Hematopoietic multipotent progenitor cell treated with erythropoietin and hydrocortisone succinate and interleukin-3 and kit ligand, for 8 days (in vitro differentiated cells): Measurements from ENCODE around the gene SLA2.
"Not testable (repeated sequence)": the region's sequence is repeated elsewhere in the genome, so short reads cannot be mapped to it uniquely, and the experiment has no call there.

Experiments used
- DNase-seq: peaks from one replicate; pipeline ENCODE4 v3.0.0-alpha.2; 2015

Gene SLA2

DNA sequence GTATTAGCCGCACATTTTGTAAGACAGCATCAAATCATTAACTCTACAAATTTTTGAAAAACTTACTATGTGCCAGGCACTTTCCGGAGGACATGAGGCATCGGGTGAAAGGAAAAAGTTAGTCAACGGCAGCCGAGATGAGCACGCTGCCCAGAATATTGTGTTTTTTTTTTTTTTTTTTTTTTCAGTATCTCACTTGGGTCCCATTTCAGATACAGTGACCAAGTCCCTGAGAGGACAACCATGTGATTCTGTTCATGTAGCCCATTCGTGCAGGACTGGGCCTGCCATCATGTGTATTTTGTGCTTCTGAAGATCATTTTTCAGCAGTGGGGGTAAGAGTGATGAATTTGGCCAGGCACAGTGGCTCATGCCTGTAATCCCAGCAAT lies 1.3 kb downstream of the SLA2 start:
- DNase-seq, result no peak

GRCh38 chr20:36644032-36644705 lies 1.8 kb downstream of the SLA2 start:
- no peak for DNase-seq

DNA sequence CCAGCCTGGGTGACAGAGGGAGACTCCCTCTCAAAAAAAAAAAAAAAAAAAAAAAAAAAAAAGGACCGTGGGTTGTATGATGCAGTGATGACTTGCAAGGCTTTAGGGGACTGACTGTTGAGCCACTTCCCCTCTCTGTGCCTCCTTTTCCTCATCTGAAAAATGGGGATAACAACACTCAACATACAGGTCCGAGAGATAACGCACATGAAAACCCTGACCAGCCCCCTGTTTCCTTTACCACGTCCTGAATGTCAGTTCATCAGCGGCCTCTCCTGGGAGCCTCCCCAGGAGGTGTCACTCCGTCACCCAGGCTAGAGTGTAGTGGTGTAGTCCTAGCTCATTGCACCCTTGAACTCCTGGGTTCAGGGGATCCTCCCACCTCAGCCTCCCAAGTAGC lies 3.9 kb downstream of the SLA2 start:
- peak; percentile 72 for DNase-seq

- DNase-seq, result no peak
These were observed 4.5 kb downstream of the SLA2 start for GRCh38 chr20:36641506-36641843.

- DNase-seq, result not testable (repeated sequence)
These were observed 7.1 kb downstream of the SLA2 start for GRCh38 chr20:36638876-36639400.

DNA sequence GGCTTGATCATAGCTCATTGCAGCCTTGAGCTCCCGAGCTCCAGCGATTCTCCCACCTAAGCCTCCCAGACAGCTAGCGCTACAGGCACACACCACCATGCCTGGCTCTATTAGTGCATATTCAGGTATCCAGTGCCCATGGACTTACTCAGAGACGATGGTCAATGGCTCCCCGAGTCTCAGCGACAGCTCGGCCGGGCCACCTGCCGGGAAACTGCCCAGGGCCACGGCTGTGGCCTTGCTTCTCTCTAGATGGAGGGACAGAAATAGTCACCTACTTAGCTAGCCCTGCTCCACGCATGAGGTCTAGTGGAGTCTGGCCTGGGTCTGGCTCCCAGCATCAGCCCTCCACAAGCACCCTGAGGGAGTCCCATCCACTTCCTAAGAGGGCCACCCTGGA lies 11.7 kb downstream of the SLA2 start:
- DNase-seq, result no peak

DNA sequence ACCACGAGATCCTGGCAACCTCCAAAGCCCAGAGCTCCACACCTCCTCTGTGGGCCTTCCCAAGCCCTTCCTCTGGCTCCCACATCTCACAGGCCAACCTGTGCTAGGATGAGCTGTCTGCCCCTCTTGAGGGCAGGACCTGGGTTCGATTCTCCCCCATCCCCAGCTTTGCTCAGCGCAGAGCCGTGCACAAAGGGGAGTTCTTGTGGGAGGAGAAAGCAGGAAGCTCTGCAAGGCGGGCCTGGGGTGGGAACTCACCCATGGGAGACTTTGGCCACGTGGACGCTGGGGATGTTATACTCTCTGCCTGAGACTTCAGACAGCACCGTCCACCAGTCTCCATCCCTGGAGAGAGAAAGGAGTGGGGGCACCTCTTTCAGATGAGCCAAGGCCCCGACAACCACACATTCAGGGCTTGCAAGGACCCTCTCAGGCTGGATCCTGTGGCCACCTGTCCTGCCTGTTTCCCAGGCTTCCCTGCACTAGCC lies 12.7 kb downstream of the SLA2 start:
- no peak for DNase-seq

DNA sequence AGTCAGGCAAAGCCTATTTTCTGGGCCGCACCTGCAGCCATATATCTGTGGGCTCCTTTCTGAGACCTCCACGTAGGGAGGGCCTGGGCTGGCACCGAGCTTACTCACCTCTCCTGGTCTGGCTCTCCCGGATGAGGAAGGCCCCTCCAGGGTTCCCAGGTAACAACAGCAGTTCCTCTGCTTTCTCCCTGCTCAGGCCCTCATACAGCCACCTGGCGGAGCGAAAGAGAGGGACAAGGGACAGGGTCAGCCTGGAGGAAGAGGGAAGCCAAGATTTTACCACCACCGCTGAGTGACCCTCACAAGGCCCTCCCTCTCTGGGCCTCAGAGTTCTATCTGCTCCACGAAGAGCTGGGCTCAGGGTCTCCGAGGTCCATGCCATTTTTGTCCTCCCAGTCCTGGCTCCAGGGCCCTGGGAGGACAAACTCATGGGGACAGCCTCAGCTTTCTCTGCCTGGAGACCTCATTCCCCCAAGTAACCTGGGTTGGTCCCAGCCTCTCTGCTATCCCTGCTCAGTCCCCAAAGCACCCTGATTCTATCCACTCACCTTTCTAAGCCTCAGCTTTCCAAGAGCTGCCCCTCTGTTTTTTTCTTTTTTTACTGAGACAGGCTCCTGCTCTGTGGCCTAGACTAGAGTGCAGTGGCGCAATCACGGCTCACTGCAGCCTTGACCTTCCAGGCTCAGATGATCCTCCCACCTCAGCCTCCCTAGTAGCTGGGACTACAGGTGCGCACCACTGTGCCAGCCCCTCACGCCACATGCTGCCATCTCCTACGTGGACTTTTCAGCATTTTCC lies 13.3 kb downstream of the SLA2 start:
- no peak for DNase-seq

DNA sequence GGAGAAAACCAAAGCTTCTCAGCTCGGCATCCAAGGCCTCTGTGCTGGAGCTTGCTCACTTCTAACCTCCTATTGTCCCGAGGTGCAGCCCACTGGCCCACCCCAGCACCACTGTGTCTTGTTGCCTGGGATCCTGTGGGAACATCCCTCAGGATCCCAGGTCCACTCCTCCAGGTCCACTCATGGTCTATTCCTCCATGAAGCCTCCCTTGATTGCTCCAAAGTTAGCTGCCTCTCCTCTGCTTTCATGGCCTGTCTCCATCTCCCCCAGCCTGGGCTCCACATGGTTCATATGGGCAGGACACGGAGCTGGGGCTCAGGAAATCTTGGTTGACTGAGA lies 13.9 kb downstream of the SLA2 start:
- no peak for DNase-seq

DNA sequence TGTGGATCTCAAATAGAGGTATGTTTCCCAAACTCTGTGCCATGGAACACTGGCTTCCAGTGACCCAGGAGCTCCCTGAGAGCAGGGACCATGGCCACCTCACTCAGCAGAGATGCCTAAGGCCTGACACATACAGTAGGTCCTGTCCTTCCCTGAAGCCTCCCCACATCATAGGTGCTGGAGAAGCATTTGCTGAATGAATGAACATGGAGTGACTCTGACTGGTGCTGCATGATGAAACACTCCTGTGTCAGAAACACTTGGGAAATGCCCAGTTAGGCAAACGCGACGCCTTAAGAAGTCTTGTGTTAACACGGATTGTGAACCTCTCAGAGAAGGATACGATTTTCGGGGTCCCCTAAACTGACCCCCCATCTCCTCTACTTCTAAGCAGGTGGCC lies 14.3 kb downstream of the SLA2 start:
- DNase-seq, result no peak

DNA sequence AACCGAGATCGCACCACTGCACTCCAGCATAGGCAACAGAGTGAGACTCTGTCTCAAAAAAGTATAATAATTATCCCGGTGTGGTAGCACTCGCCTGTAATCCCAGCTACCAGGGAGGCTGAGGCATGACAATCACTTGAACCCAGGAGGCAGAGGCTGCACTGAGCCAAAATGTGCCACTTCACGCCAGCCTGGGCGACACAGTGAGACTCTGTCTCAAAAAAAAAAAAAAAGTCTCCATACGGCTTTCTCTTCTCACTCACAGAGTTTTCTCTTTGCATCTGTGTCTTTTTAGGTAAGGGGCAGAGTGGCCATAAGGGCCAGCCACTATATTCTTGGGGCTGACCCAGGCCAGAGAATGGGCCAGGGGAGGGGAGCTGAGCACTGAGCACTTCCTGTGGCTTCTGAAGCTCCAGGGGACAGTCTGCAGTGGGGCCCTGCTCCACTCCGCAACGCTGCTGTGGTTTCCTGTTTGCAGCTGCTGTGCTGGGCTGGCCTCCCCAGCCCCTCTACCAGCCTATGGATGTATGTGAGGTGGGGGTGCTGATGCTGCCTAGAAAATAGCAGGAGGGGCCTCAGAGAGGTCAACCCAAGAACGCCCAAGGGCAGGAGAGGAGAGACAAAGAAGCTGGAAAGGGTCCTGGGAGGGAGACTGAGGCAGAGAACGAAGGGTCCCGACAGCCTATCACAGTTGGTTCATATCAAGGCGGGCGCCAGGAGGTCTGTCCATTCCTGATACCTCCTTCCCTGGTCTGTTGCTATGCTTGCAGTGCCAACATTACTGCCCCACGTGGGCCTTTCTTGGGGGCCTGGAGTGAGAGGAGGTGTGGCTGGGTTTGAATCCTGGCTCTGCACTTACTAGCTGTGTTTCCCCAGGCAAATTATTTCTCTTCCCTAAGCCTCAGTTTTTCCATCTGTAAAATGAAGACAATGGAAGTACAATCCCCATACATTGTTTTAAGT lies 16.0 kb downstream of the SLA2 start:
- no peak for DNase-seq

DNA sequence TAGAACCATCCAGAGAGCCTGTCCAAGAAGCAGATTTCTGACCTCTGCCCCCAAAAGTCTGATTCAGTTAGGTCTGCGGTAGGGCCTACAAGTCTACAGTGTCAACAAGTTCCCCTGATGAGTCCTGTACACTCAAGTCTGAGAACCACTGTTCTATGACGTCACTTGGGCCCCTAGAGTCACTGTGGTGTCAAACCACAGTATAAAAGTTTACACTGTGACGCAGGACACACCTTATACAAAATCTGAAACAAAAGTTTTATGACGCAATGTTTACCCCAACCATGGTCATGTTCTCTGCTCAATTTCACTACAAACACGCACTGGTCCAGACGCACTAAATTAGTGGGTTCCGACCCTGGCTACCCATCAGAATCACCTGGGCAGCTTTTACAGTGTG lies 17.9 kb downstream of the SLA2 start:
- DNase-seq, result no peak

DNA sequence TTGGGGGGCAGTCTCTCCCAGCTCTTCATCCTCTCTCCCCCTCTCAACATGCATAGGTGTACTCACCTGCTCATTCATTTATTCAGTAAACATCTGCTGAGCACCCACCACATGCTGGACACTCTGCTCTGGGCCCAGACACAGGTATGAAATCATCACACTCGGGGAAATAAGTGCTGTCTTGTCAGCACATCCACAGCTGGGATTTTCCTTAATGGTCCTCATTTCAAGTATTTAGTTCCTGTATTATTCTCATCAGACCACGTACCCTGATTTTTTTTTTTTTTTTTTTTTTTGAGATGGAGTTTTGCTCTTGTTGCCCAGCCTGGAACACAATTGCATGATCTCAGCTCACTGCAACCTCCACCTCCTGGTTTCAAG lies 21.1 kb downstream of the SLA2 start:
- no peak for DNase-seq

GRCh38 chr20:36624068-36624943 lies 21.7 kb downstream of the SLA2 start:
- peak; percentile 92 for DNase-seq

DNA sequence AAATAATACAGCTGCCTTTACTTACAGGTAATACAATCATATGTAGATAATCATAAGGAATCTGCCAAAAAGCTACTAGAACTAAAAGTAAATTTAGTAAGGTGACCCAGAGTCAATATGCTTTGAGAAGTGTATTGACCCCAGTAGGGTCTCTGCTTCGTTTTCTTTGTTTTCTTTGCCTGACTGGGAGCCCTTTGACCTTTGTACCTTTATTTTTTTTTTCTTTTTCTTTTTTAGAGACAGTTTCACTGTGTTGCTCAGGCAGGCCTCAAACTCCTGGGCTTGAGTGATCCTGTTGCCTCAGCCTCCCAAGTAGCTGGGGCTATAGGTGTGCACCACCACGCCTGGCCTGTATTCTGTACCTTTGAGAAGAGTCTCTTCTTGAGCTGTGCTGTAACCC lies 22.6 kb downstream of the SLA2 start:
- DNase-seq, result no peak

- no peak for DNase-seq
These were observed 25.1 kb downstream of the SLA2 start for GRCh38 chr20:36620917-36621316.

GRCh38 chr20:36614781-36615557 lies 31.0 kb downstream of the SLA2 start:
- DNase-seq, result no peak

DNA sequence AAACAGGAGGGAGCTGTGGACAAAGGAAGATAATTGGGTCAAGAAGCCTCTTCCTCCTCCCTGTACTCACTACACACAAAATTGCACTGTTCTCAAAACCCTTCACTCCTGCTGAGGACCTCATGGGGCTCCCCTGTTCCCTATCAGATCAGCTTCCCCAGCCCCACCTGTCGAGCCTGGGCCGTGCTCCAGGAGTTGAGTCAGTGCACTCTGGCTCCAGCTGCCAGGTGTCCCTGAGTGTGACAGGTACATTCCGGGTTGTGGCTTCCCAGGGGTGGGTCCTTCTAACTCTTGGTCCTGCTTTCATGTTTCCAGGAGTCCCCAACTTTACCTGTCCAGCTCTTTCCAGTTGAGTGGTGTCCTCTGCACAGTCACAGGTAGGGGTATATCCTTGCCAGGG lies 32.0 kb downstream of the SLA2 start:
- DNase-seq, result no peak

DNA sequence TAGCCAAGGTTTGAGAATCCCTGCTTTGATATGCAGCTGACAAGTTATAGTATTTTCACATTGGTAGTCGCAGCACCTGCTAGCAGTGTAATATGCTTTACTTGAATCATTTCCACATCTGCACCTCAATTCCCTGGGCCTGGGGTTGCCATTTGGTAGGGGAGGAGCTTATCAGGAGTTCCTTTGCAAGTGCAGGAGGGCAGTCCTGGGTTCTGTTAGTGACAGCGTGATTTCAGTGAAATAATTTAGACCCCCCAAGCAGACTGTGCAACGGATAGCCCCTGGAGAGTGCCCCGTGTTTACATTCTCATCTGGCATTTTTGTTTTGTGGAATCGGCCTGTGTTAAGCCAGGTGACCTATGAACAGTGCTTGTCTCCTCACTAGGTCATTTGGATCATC lies 34.4 kb downstream of the SLA2 start:
- DNase-seq, result no peak

DNA sequence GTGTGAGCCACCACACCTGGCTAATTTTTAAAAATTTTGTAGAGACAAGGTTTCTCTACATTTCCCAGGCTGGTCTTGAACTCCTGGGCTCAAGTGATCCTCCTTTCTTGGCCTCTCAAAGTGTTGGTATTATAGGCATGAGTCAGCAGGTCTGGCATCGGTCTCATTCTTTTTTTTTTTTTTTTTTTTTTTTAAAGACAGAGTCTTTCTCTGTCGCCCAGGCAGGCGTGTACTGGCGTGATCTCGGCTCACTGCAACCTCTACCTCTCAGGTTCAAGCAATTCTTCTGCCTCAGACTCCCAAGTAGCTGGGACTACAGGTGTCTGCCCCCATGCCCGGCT lies 37.6 kb downstream of the SLA2 start:
- DNase-seq, result not testable (repeated sequence)

DNA sequence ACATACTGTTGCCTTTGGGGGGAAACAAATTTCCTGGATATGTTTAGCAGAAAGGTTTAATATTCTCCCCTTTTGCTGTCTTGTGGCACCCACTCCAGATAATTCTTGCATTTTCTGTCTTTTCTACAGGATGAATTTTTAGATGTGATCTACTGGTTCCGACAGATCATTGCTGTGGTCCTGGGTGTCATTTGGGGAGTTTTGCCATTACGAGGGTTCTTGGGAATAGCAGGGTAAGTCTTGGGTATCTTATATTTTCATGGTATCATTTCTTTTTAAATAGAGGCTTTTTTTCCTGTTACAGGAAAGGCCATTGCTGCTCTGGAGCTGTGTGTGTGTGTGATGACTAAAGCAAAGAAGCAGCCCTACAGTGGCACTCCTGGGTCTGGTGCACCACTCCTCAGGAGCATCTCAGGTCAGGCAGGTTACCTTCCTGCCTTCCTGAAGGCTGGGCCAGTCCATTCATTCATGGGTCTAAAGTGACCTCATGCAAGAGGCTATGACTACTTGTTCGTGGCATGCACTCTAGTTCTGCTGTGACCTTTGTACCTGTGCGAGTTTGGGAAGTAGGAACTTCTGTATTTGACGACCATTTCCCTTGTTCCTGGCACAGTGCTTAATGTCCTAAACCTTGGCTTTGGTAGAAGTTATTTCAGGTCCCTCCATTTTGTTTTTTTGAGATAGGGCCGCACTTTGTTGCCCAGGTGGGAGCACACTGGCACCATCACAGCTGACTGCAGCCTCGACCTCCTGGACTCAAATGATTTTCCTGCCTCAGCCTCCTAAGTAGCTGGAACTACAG lies 38.2 kb downstream of the SLA2 start:
- no peak for DNase-seq
